Hepatocyte (in vitro differentiated cells): Measurements from ENCODE around the gene ZNF212. TPM values are rescaled to one million over a fixed set of nuclear protein-coding genes. Genes with fewer than 3 reads are reported as not detected.
"Not testable (repeated sequence)": the region's sequence is repeated elsewhere in the genome, so short reads cannot be mapped to it uniquely, and the experiment has no call there.

Source experiments
- DNase-seq: peaks from one replicate; pipeline ENCODE4 v3.0.0-alpha.2; 2016; ENCODE audit warnings: low spot score
- H2AFZ ChIP-seq: fragments of 200-600 bp; sonication (generic); 2 replicates; pipeline ENCODE4 v1.6.0; 2016; ENCODE audit warnings: antibody characterized with exemption, mild to moderate bottlenecking
- H3K27ac ChIP-seq: fragments of 200-600 bp; sonication (generic); 2 replicates; pipeline ENCODE4 v1.5.1; 2016; ENCODE audit warnings: mild to moderate bottlenecking
- H3K27me3 ChIP-seq: fragments of 200-600 bp; sonication (generic); 2 replicates; pipeline ENCODE4 v1.6.1; 2016
- H3K36me3 ChIP-seq: fragments of 200-600 bp; sonication (generic); replicated peaks from 2 replicates; pipeline ENCODE4 v1.5.1; 2016; ENCODE audit warnings: low read depth; ENCODE audit not compliant: insufficient read depth
- H3K4me1 ChIP-seq: fragments of 200-600 bp; sonication (generic); 2 replicates; pipeline ENCODE4 v1.5.1; 2016; ENCODE audit warnings: mild to moderate bottlenecking, moderate library complexity; ENCODE audit not compliant: insufficient read depth
- H3K4me2 ChIP-seq: fragments of 200-600 bp; sonication (generic); 2 replicates; pipeline ENCODE4 v1.6.0; 2016
- H3K4me3 ChIP-seq: fragments of 200-600 bp; sonication (generic); 2 replicates; pipeline ENCODE4 v1.5.1; 2016; ENCODE audit warnings: mild to moderate bottlenecking
- H3K79me2 ChIP-seq: fragments of 200-600 bp; sonication (generic); 2 replicates; pipeline ENCODE4 v1.6.0; 2017; ENCODE audit warnings: mild to moderate bottlenecking
- H3K9me2 ChIP-seq: fragments of 200-600 bp; sonication (generic); replicated peaks from 2 replicates; pipeline ENCODE4 v1.6.0; 2017; ENCODE audit warnings: mild to moderate bottlenecking; ENCODE audit not compliant: insufficient read depth
- H3K9me3 ChIP-seq: fragments of 200-600 bp; sonication (generic); 2 replicates; pipeline ENCODE4 v1.5.1; 2016; ENCODE audit warnings: low read depth, mild to moderate bottlenecking
- H4K20me1 ChIP-seq: fragments of 200-600 bp; sonication (generic); 2 replicates; pipeline ENCODE4 v1.6.0; 2016; ENCODE audit warnings: mild to moderate bottlenecking; ENCODE audit not compliant: insufficient read depth, poor library complexity, severe bottlenecking
- CTCF ChIP-seq: fragments of 200-600 bp; sonication (generic); IDR thresholded peaks from 2 replicates; pipeline ENCODE4 v1.5.1; 2016; ENCODE audit warnings: antibody characterized with exemption, mild to moderate bottlenecking; ENCODE audit not compliant: poor library complexity
- EZH2 ChIP-seq: fragments of 200-600 bp; sonication (generic); IDR thresholded peaks from 2 replicates; pipeline ENCODE4 v1.6.1; 2016; ENCODE audit warnings: antibody characterized with exemption, mild to moderate bottlenecking, borderline replicate concordance
- EZH2phosphoT487 ChIP-seq: fragments of 200-600 bp; sonication (generic); IDR thresholded peaks from one replicate; pipeline ENCODE4 v1.6.1; 2018; ENCODE audit warnings: antibody characterized with exemption, mild to moderate bottlenecking, low read depth, moderate library complexity; ENCODE audit not compliant: unreplicated experiment, severe bottlenecking
- WGBS: methylation state at CpG from one replicate; pipeline ENCODE4 v1.1.6; 2016; ENCODE audit warnings: low lambda C conversion rate; ENCODE audit errors: missing lambda C conversion rate; 5-methylcytosine and 5-hydroxymethylcytosine counted together
- polyA plus RNA-seq: library from polyadenylated mRNA; unstranded; fragments of >200 nt; fragmentation: Nextera tagmentation; extraction: Ambion mirVana; gene quantifications from 2 replicates; pipeline ENCODE4 v1.2.1, GENCODE V29; 2016
- total RNA-seq: library from RNA; depleted of rRNA; stranded (reverse); fragments of >200 nt; gene quantifications from 2 replicates; pipeline ENCODE4 v1.2.3, GENCODE V29; 2014

ZNF212 gene
- total and polyA plus RNA-seq, 2 experiments from 2014 or later = 4.6 to 9.9 TPM

GRCh38 chr7:149245244-149245643, 5.8 kb downstream of the ZNF212 start:
- H3K36me3 ChIP-seq = no peaks in the 10 kb centered on the region
- H3K9me2 ChIP-seq = no peaks in the 10 kb centered on the region
- H3K27ac ChIP-seq = no peak overlapping the region
- 95% methylated on average over 5 of the region's 5 CpGs for WGBS
- H3K4me2 ChIP-seq = no peak overlapping the region
- H4K20me1 ChIP-seq = peaks cover 18% of the 10 kb centered on the region
- no peak for DNase-seq
- H3K9me3 ChIP-seq = no peaks in the 10 kb centered on the region
- H3K27me3 ChIP-seq = no peaks in the 10 kb centered on the region
- peaks cover 8% of the 10 kb centered on the region for H3K4me1 ChIP-seq
- peaks cover 85% of the 10 kb centered on the region for H3K79me2 ChIP-seq
- no peak overlapping the region for H2AFZ ChIP-seq
- TF ChIP-seq EZH2 = no peak
- no peak for TF ChIP-seq EZH2phosphoT487
- no peak for TF ChIP-seq CTCF
- no peak overlapping the region for H3K4me3 ChIP-seq

GRCh38 chr7:149245744-149246143, 6.3 kb downstream of the ZNF212 start:
- no peak for TF ChIP-seq EZH2
- no peak for TF ChIP-seq CTCF
- no peak for TF ChIP-seq EZH2phosphoT487
- no peak overlapping the region for H2AFZ ChIP-seq
- H4K20me1 ChIP-seq = peaks cover 18% of the 10 kb centered on the region
- no peaks in the 10 kb centered on the region for H3K9me2 ChIP-seq
- no peak for DNase-seq
- no peak overlapping the region for H3K4me2 ChIP-seq
- no peaks in the 10 kb centered on the region for H3K36me3 ChIP-seq
- no peaks in the 10 kb centered on the region for H3K27me3 ChIP-seq
- H3K4me1 ChIP-seq = peaks cover 4% of the 10 kb centered on the region
- WGBS = 84% methylated on average over 5 of the region's 5 CpGs
- H3K79me2 ChIP-seq = peaks cover 80% of the 10 kb centered on the region
- H3K27ac ChIP-seq = no peak overlapping the region
- H3K4me3 ChIP-seq = no peak overlapping the region
- no peaks in the 10 kb centered on the region for H3K9me3 ChIP-seq

- Histone ChIP-seq H3K4me2 (no peak overlapping the region), H3K4me3 (no peak overlapping the region)
Measured at GRCh38 chr7:149248777-149249176, 9.3 kb downstream of the ZNF212 start.

GRCh38 chr7:149250151-149250550, 10.7 kb downstream of the ZNF212 start:
- H3K9me3 ChIP-seq, H3K4me3 ChIP-seq, H3K27me3 ChIP-seq, H3K4me2 ChIP-seq, H3K4me1 ChIP-seq, DNase-seq, H2AFZ ChIP-seq, H3K9me2 ChIP-seq, H3K27ac ChIP-seq, H3K36me3 ChIP-seq: not testable (repeated sequence)
- WGBS = 96% methylated on average over 18 of the region's 18 CpGs
- peaks cover 37% of the 10 kb centered on the region for H3K79me2 ChIP-seq
- H4K20me1 ChIP-seq = peaks cover 13% of the 10 kb centered on the region

More at GRCh38 chr7:149248777-149249176, 9.3 kb downstream of the ZNF212 start:
- Histone ChIP-seq H3K27ac (no peak overlapping the region), H3K9me3 (no peaks in the 10 kb centered on the region), H3K36me3 (no peaks in the 10 kb centered on the region), H3K27me3 (no peaks in the 10 kb centered on the region), H3K4me1 (no peaks in the 10 kb centered on the region), H3K9me2 (no peaks in the 10 kb centered on the region), H2AFZ (no peak overlapping the region), H3K79me2 (peaks cover 51% of the 10 kb centered on the region), H4K20me1 (peaks cover 18% of the 10 kb centered on the region)
- 92% methylated on average over 3 of the region's 3 CpGs for WGBS
- TF ChIP-seq EZH2 = no peak
- no peak for TF ChIP-seq EZH2phosphoT487
- TF ChIP-seq CTCF = no peak
- no peak for DNase-seq

- H4K20me1 ChIP-seq, H3K9me3 ChIP-seq, DNase-seq, H2AFZ ChIP-seq, H3K9me2 ChIP-seq, H3K27me3 ChIP-seq, H3K4me1 ChIP-seq, H3K4me3 ChIP-seq, H3K27ac ChIP-seq, H3K4me2 ChIP-seq, H3K36me3 ChIP-seq: not testable (repeated sequence)
- peaks cover 28% of the 10 kb centered on the region for H3K79me2 ChIP-seq
- 97% methylated on average over 10 of the region's 10 CpGs for WGBS
Measured at GRCh38 chr7:149251518-149251917, 12.1 kb downstream of the ZNF212 start.
